BLaER1 treated with 17β-estradiol and CSF1 and Interleukin-3, amounts not matched to agents 10 nM and 100 nM (cell line): Measurements from ENCODE around the gene PYY.

ENCODE experiments used
- H3K27ac ChIP-seq, 11 experiments: shearing (Covaris generic); formaldehyde crosslinking; 2 replicates each; pipeline ENCODE4 v1.8.1; 2022
- H3K27me3 ChIP-seq, 11 experiments: shearing (Covaris generic); formaldehyde crosslinking; 2 replicates each; pipeline ENCODE4 v1.8.1; 2022
- H3K36me3 ChIP-seq, 11 experiments: shearing (Covaris generic); formaldehyde crosslinking; 2 replicates each; pipeline ENCODE4 v1.8.1; 2022
- H3K4me1 ChIP-seq, 10 experiments: shearing (Covaris generic); formaldehyde crosslinking; 2 replicates each; pipeline ENCODE4 v1.8.1; 2022
- H3K4me2 ChIP-seq, 11 experiments: shearing (Covaris generic); formaldehyde crosslinking; 2 replicates each; pipeline ENCODE4 v1.8.1; 2022
- H3K4me3 ChIP-seq, 10 experiments: shearing (Covaris generic); formaldehyde crosslinking; 2 replicates each; pipeline ENCODE4 v1.8.1; 2022
- H3K9ac ChIP-seq, 11 experiments: shearing (Covaris generic); formaldehyde crosslinking; 2 replicates each; pipeline ENCODE4 v1.8.1; 2022
- H3K9me3 ChIP-seq, 11 experiments: shearing (Covaris generic); formaldehyde crosslinking; replicated peaks in 1 of 11; 2 replicates each; pipeline ENCODE4 v1.8.1; 2022
- H4K20me1 ChIP-seq, 11 experiments: shearing (Covaris generic); formaldehyde crosslinking; 2 replicates each; pipeline ENCODE4 v1.8.1; 2022
- Cebpa-rat ChIP-seq, 11 experiments: shearing (Covaris generic); IDR thresholded peaks; 2 replicates each; pipeline ENCODE4 v1.8.1; 2022

PYY gene

DNA sequence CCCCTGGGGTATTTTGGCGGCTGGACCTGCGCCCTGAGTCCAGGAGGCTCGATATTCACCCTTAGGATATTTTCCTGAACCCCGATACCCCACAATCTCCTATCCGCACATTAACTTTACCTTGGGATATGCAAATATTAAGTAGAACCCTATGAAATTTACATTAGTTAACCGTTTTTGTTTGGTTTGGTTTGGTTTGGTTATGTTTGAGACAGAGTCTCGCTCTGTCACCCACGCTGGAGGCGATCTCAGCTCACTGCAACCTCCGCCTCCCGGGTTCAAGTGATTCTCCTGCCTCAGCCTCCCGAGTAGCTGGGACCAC lies 41.4 kb upstream of the PYY start:
- TF ChIP-seq Cebpa-rat (IDR thresholded peaks at IDR 0.05) = no peak
- Histone ChIP-seq H3K4me2 (peak overlapping the region; percentile 64 to 81 (median 77); a peak in 19 of 22 replicates), H4K20me1 (no peaks in the 10 kb centered on the region; a peak in 1 of 22 replicates), H3K27me3 (peaks cover 17 to 30% (median 23%) of the 10 kb centered on the region in 11 experiments), H3K4me3 (peak overlapping the region in 4 of 10 experiments; percentile 29 to 56 (median 40); a peak in 3 of 20 replicates), H3K4me1 (peaks cover 0 to 13% (median 6%) of the 10 kb centered on the region in 10 experiments; a peak in 9 of 20 replicates), H3K36me3 (no peaks in the 10 kb centered on the region), H3K27ac (no peak overlapping the region), H3K9me3 (no peaks in the 10 kb centered on the region), H3K9ac (peak overlapping the region in 5 of 11 experiments; percentile 51 to 64 (median 58); a peak in 8 of 22 replicates)

DNA sequence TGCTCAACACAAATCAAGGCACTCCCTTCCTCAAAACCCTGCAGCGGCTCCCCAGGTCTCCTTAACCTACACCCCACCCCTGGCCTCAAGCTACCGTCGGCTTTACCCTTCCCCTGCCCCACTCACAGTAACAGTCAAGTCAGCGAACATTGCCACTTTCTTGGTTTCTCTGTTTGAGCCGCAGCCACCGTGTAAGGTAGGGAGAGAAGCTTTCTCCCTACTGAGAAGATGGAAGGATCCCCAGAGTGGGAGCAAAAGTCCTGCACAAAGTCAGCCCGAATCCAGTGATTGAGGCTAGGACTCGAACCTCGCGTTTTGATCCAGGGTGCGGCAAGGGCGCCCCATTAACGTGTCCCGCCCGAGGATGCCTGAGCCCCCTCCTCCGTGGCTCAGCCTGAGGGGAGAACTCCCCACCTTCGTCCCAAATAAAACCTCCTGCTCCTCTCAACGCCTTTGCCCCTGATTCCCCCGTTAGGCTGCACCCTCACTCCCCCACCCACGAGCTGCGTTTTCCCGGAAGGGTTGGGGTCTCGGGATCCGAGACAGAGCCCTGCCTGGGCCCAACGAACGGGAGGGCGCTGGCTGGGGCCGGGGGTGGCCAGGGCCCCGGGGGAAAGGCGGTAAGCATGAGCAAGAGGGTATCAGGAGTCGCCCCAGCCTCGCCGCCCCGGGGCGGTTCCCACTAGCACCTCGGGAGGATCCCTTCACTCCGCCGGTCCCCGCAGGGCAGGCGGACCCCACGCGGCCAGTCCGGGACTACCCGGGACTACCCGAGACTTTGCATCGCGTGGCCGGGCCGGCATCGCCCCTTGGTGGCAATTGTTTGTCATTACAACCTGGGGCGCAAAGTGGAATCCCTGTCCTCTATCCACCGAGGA lies 40.8 kb upstream of the PYY start:
- Histone ChIP-seq H3K9me3 (no peaks in the 10 kb centered on the region), H3K27ac (0 out of 22 replicates have a peak overlapping the region, but pooled peaks of 1 of the 11 experiments have one; percentile 14), H3K4me3 (peak overlapping the region in 8 of 10 experiments; percentile 24 to 56 (median 37); a peak in 12 of 20 replicates), H3K36me3 (no peaks in the 10 kb centered on the region), H4K20me1 (no peaks in the 10 kb centered on the region; a peak in 1 of 22 replicates), H3K4me1 (peaks cover 0 to 13% (median 6%) of the 10 kb centered on the region in 10 experiments; a peak in 9 of 20 replicates), H3K9ac (peak overlapping the region in 8 of 11 experiments; percentile 39 to 64 (median 58); a peak in 16 of 22 replicates), H3K4me2 (peak overlapping the region; percentile 64 to 81 (median 77)), H3K27me3 (peaks cover 17 to 30% (median 23%) of the 10 kb centered on the region in 11 experiments)
- no peak for TF ChIP-seq Cebpa-rat (IDR thresholded peaks at IDR 0.05)

DNA sequence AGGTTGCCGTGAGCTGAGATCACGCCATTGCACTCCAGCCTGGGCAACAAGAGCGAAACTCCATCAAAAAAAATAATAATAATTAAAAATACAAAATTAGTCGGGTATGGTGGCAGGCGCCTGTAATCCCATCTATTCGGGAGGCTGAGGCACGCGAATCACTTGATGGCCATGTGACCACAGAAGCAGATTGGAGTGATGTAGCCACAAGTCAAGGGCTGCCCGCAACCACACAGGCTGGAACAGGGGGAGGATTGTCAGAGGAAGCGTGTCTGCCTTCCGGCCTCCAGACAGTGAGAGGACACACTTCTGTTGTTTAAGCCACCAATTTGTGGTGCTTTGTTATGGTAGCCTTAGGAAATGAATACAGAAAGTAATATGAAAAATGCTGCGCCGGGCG lies 38.9 kb upstream of the PYY start:
- Histone ChIP-seq H3K9ac (no peak overlapping the region), H3K27me3 (peaks cover 17 to 30% (median 23%) of the 10 kb centered on the region in 11 experiments), H3K4me1 (peaks cover 0 to 7% (median 0%) of the 10 kb centered on the region in 10 experiments; a peak in 3 of 20 replicates), H3K4me3 (no peak overlapping the region), H3K36me3 (no peaks in the 10 kb centered on the region), H4K20me1 (no peaks in the 10 kb centered on the region), H3K27ac (no peak overlapping the region), H3K9me3 (no peaks in the 10 kb centered on the region), H3K4me2 (no peak overlapping the region)
- no peak for TF ChIP-seq Cebpa-rat (IDR thresholded peaks at IDR 0.05)

DNA sequence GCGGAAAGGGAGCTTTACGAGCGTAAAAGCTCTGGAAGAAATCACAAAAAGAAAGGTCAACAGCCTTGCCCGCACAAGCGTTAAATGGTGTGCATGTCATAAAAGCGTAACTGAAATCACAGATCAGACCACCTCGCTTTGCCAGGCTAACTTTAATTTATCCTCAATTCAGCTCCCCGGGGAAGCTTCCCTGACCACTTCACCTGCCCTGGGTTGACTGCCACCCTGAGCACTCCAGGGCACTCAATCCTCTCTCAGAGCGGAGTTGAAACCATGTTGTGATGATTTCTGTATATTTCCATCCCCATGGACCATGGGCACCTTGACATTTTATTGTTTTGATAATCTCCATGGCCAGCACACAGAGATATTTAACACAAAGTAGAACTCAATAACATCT lies 34.6 kb upstream of the PYY start:
- Histone ChIP-seq H3K36me3 (no peaks in the 10 kb centered on the region), H4K20me1 (no peaks in the 10 kb centered on the region; a peak in 1 of 22 replicates), H3K4me2 (no peak overlapping the region), H3K27ac (no peak overlapping the region), H3K9ac (no peak overlapping the region), H3K9me3 (no peaks in the 10 kb centered on the region), H3K4me3 (no peak overlapping the region), H3K27me3 (peaks cover 15 to 29% (median 22%) of the 10 kb centered on the region in 11 experiments), H3K4me1 (peaks cover 0 to 8% (median 5%) of the 10 kb centered on the region in 10 experiments; a peak in 8 of 20 replicates)
- TF ChIP-seq Cebpa-rat (IDR thresholded peaks at IDR 0.05) = no peak

DNA sequence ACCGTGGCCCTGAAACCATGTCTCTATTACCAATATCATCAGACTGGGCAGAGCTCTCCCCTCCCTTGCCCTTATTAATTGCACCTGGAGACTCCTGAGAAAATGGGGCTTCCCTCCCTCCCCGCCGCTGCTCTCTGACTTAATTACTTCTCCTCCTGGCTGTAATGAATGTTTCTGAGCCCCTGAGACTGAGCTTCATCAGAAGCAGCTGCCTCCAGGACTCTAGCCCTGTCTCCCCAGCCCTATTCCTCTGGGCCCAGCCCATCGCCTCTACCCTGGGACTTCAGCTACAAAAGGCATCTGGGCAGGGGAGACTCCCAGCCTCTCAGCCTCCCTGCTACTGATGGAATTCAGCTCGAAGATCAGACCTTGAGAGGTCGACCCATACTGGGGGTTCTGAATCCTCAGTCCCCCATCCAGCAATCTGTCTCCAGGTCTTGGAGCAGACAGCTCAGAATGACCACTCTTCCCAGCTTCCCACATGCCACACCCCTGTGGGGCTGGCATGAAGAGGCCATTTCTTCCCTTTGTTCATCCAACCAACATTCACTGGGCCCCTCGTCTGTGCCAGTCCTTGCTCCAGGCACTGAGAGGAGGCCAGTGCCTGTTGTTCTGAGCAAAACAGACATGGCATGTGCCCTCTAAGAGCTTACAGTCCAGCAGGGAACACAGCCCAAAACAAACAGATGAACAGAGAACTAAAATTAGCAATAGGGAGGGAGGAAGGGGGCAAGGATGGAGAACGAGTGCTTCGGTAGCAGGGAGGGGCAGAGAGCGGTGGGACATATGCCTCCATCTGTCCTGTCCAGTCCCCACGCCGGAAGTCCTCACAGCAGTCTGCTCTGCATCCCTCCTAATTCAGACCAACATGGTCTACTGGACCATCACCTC lies 33.6 kb upstream of the PYY start:
- H3K9me3 ChIP-seq = no peaks in the 10 kb centered on the region
- peaks cover 0 to 8% (median 5%) of the 10 kb centered on the region in 10 experiments; a peak in 8 of 20 replicates for H3K4me1 ChIP-seq
- H3K36me3 ChIP-seq = no peaks in the 10 kb centered on the region
- no peak overlapping the region for H3K27ac ChIP-seq
- no peak for TF ChIP-seq Cebpa-rat (IDR thresholded peaks at IDR 0.05)
- H3K27me3 ChIP-seq = peaks cover 25 to 39% (median 32%) of the 10 kb centered on the region in 11 experiments
- no peak overlapping the region for H3K4me2 ChIP-seq
- no peak overlapping the region for H3K4me3 ChIP-seq
- H4K20me1 ChIP-seq = no peaks in the 10 kb centered on the region; a peak in 1 of 22 replicates
- no peak overlapping the region for H3K9ac ChIP-seq

DNA sequence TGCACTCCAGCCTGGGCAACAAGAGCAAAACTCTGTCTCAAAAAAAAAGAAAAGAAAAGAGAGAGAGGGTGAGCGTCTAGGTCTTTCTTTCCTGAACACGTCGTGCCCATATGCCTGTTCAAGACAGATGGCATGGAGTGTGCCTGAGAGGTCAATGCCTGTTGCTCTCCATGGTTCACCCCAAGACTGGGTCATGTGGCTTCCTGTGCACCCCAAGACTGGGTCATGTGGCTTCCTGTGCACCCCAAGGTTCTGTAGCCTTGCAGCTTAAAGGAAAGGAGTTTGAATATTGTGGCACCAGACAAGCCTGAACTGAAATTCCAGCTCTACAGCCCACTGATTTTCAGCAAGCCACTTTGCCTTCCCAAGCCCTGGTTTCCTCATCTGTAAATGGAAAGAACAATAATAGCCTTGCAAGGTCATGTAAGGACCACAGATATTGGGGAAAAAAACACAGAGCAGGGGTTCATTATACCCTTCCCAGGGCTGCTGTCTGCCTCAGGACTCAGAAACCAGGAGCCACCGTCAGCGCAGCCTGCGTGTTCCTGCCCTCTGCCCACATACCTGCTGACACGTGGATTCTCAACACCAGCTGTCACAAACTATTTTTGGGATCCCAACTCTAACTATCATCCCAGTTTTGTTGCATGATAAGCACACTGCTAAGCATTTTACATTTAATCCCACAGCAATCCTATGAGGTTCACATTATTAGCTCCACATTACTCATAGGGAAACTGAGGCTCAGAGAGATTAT lies 32.7 kb upstream of the PYY start:
- Histone ChIP-seq H3K36me3 (no peaks in the 10 kb centered on the region), H3K4me2 (no peak overlapping the region), H3K4me1 (peaks cover 0 to 8% (median 5%) of the 10 kb centered on the region in 10 experiments; a peak in 8 of 20 replicates), H3K4me3 (no peak overlapping the region), H3K27me3 (peaks cover 26 to 45% (median 36%) of the 10 kb centered on the region in 11 experiments), H3K9ac (no peak overlapping the region), H3K9me3 (no peaks in the 10 kb centered on the region), H4K20me1 (no peaks in the 10 kb centered on the region; a peak in 1 of 22 replicates), H3K27ac (no peak overlapping the region)
- no peak for TF ChIP-seq Cebpa-rat (IDR thresholded peaks at IDR 0.05)

DNA sequence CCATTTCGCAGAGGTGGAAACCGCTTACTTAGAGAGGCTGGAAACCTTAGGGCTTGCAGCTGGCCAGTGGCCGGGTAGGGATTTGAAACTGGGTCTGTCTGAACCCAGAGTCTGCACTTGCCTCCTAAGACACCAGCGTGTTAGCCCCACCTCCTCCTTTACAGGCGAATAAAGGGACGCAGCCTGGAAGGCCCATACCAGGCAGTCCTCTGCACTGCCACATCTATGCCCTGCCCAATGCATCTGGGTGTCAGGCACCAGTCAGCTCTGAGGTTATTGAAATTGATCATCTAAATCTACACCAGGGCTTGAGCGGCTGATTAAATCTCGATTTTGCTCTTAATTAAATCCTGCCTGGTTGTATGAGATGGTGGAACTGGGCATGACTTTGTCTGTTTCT lies 30.8 kb upstream of the PYY start:
- H3K4me3 ChIP-seq = no peak overlapping the region
- H3K4me2 ChIP-seq = no peak overlapping the region

More for the DNA sequence above, 30.8 kb upstream of the PYY start:
- no peak overlapping the region for H3K9ac ChIP-seq
- peaks cover 0 to 8% (median 5%) of the 10 kb centered on the region in 10 experiments; a peak in 8 of 20 replicates for H3K4me1 ChIP-seq
- no peaks in the 10 kb centered on the region; a peak in 1 of 22 replicates for H4K20me1 ChIP-seq
- no peak for TF ChIP-seq Cebpa-rat (IDR thresholded peaks at IDR 0.05)
- H3K27ac ChIP-seq = no peak overlapping the region
- no peaks in the 10 kb centered on the region for H3K9me3 ChIP-seq
- peaks cover 26 to 45% (median 36%) of the 10 kb centered on the region in 11 experiments for H3K27me3 ChIP-seq
- no peaks in the 10 kb centered on the region for H3K36me3 ChIP-seq
